Endothelial cell of umbilical vein (primary cell): Measurements from ENCODE around the gene ABHD17A. TPM values are rescaled to one million over a fixed set of nuclear protein-coding genes. Genes with fewer than 3 reads are reported as not detected.

Source experiments
- BruUV-seq: library from RNA; stranded (reverse); fragments of 400-500 nt; replicated peaks from 2 replicates; lab custom pipeline; 2021; lab: Mats Ljungman, UMichigan
- CTCF ChIA-PET: fragments of 300-600, 350-600 bp; sonication (Branson Sonifier 250); formaldehyde crosslinking; loops from one replicate; lab custom pipeline; 2021; ENCODE audit warnings: antibody characterized with exemption, inconsistent platforms; lab: Charles Lee
- POLR2A ChIA-PET: fragments of 300-600, 350-600 bp; sonication (Branson Sonifier 250); formaldehyde crosslinking; loops from one replicate; lab custom pipeline; 2021; ENCODE audit warnings: antibody characterized with exemption, inconsistent platforms; lab: Charles Lee
- DNase-seq: peaks from one replicate; pipeline ENCODE4 v3.0.0-alpha.2; 2011; ENCODE audit warnings: low read depth, low spot score
- FAIRE-seq: peaks from 2 replicates; lab custom pipeline; 2011; peaks lifted over from hg19 to GRCh38; lab: Jason Lieb, UNC
- H2AFZ ChIP-seq: 2 replicates; pipeline ENCODE4 v1.6.0; 2012; ENCODE audit warnings: low read depth, low read length, control low read depth, inconsistent platforms
- H3K27ac ChIP-seq: 2 replicates; pipeline ENCODE4 v1.5.1; 2011; ENCODE audit warnings: low read depth, mild to moderate bottlenecking, control low read depth, low read length, moderate library complexity; ENCODE audit not compliant: insufficient read depth
- H3K27me3 ChIP-seq, 2 experiments: 2 replicates each; pipeline versions ENCODE4 v1.6.0 to v1.6.1; 2011; ENCODE audit warnings: low read length in 2 of 2, mixed read lengths in 1 of 2; ENCODE audit not compliant: control insufficient read depth in 2 of 2, insufficient read depth in 2 of 2
- H3K36me3 ChIP-seq, 2 experiments: 2 replicates in 1 of 2; 3 replicates in 1 of 2; pipeline ENCODE4 v1.5.1; 2011; ENCODE audit warnings: low read length in 2 of 2, mild to moderate bottlenecking in 1 of 2, moderate library complexity in 1 of 2; ENCODE audit not compliant: control insufficient read depth in 2 of 2, insufficient read depth in 2 of 2; ENCODE audit errors: extremely low read depth in 1 of 2
- H3K4me1 ChIP-seq: 3 replicates; pipeline ENCODE4 v1.5.1; 2011; ENCODE audit warnings: mild to moderate bottlenecking, low read length; ENCODE audit not compliant: control insufficient read depth, insufficient read depth; ENCODE audit errors: extremely low read depth
- H3K4me2 ChIP-seq: 2 replicates; pipeline ENCODE4 v1.6.1; 2011; ENCODE audit warnings: low read length, control low read depth, mixed read lengths; ENCODE audit not compliant: insufficient read depth
- H3K4me3 ChIP-seq, 3 experiments: fragments of 200-600 bp in 1 of 3; sonication (generic), shearing (Covaris generic) in 1 of 3; replicated peaks in 1 of 3; 2 replicates each; pipeline ENCODE4 v1.5.1; 2011 to 2016; ENCODE audit warnings: control low read depth in 3 of 3, low read length in 3 of 3, mild to moderate bottlenecking in 2 of 3, inconsistent platforms in 1 of 3, low read depth in 1 of 3, moderate library complexity in 1 of 3; ENCODE audit not compliant: insufficient read depth in 1 of 3
- H3K79me2 ChIP-seq: 2 replicates; pipeline ENCODE4 v1.6.0; 2012; ENCODE audit warnings: low read length, inconsistent platforms; ENCODE audit not compliant: control insufficient read depth, insufficient read depth
- H3K9ac ChIP-seq: replicated peaks from 2 replicates; pipeline ENCODE3; 2011; ENCODE audit warnings: low read length, control low read depth; ENCODE audit not compliant: insufficient read depth; ENCODE audit errors: extremely low read depth
- H3K9me1 ChIP-seq: replicated peaks from 3 replicates; pipeline ENCODE4 v1.6.0; 2011; ENCODE audit warnings: mild to moderate bottlenecking, low read length; ENCODE audit not compliant: control insufficient read depth, insufficient read depth; ENCODE audit errors: extremely low read depth
- H3K9me3 ChIP-seq: replicated peaks from 2 replicates; pipeline ENCODE4 v1.5.1; 2012; ENCODE audit warnings: low read length, inconsistent platforms; ENCODE audit not compliant: control insufficient read depth, insufficient read depth
- H4K20me1 ChIP-seq: replicated peaks from 2 replicates; pipeline ENCODE3; 2011; ENCODE audit warnings: mild to moderate bottlenecking, low read length; ENCODE audit not compliant: control insufficient read depth, insufficient read depth; ENCODE audit errors: extremely low read depth
- CTCF ChIP-seq, 2 donors: IDR thresholded peaks; 1 replicate in 1 of 2; 2 replicates in 1 of 2; pipeline ENCODE4 v1.5.1; 2011; ENCODE audit warnings: low read length in 2 of 2, mild to moderate bottlenecking in 2 of 2, moderate library complexity in 2 of 2, control low read depth in 1 of 2, inconsistent platforms in 1 of 2, low read depth in 1 of 2; ENCODE audit not compliant: insufficient read depth in 1 of 2; ENCODE audit errors: extremely low read depth in 1 of 2
- FOS ChIP-seq: IDR thresholded peaks from 2 replicates; pipeline ENCODE4 v1.6.1; 2011; ENCODE audit warnings: mild to moderate bottlenecking, low read length, moderate library complexity, borderline replicate concordance; ENCODE audit not compliant: insufficient read depth
- GATA2 ChIP-seq: IDR thresholded peaks from 2 replicates; pipeline ENCODE4 v1.7.0; 2011; ENCODE audit warnings: low read depth, mild to moderate bottlenecking, moderate library complexity, mixed read lengths, low read length; ENCODE audit not compliant: insufficient read length, insufficient read depth
- JUN ChIP-seq: IDR thresholded peaks from 2 replicates; pipeline ENCODE4 v1.6.1; 2011; ENCODE audit warnings: borderline replicate concordance, low read depth; ENCODE audit not compliant: insufficient read length, insufficient read depth
- MYC ChIP-seq: IDR thresholded peaks from one replicate; pipeline ENCODE4 v1.6.1; 2011; ENCODE audit warnings: mild to moderate bottlenecking, low read depth, low read length
- POLR2A ChIP-seq: IDR thresholded peaks from 2 replicates; pipeline ENCODE4 v1.6.1; 2012; ENCODE audit warnings: low read depth, mild to moderate bottlenecking, control low read depth, low read length
- POLR2AphosphoS5 ChIP-seq: IDR thresholded peaks from 2 replicates; pipeline ENCODE4 v1.6.1; 2012; ENCODE audit warnings: low read depth, mild to moderate bottlenecking, control low read depth, low read length, moderate library complexity; ENCODE audit not compliant: insufficient read depth
- dilution Hi-C: fragments of 300-500 bp; cut with MboI; formaldehyde crosslinking; loops from one replicate; pipeline ENCODE4 v1.15.0; 2019; ENCODE audit warnings: low sequenced_read_pairs; ENCODE audit not compliant: extremely low pct_ligation_motif_present
- intact Hi-C: fragments of 100-400 bp; cut with micrococcal nuclease; formaldehyde crosslinking; loops from one replicate; pipeline ENCODE4 v1.10.0; 2022
- polyA plus RNA-seq, 4 experiments: library from polyadenylated mRNA; depleted of rRNA in 3 of 4; stranded (reverse) in 3 of 4; unstranded in 1 of 4; fragments of >200 nt; gene quantifications; 2 replicates each; pipeline versions ENCODE4 v1.2.1 to v1.2.3, GENCODE V29; 2011 to 2012; ENCODE audit warnings: missing spikeins in 1 of 4
- total RNA-seq: library from RNA; stranded (reverse); gene quantifications from 2 replicates; pipeline ENCODE4 v1.2.3, GENCODE V29; 2021
- TF ChIP-seq, protein P1 (sequence below): IDR thresholded peaks from 2 replicates; pipeline ENCODE4 v1.6.1; 2011; ENCODE audit not compliant: insufficient read depth, insufficient read length

ABHD17A gene
- total and polyA plus RNA-seq, 2 donors (not counting 3 experiments of a cell fraction or from before 2014, with no cell fraction given), result 89.8 to 143 TPM

- FAIRE-seq, result no peak
- DNase-seq, result no peak
- Histone ChIP-seq H3K9me1 (no peaks in the 10 kb centered on the region), H3K4me1 (no peaks in the 10 kb centered on the region), H4K20me1 (no peaks in the 10 kb centered on the region), H3K9ac (no peak overlapping the region), H3K79me2 (peaks cover 7% of the 10 kb centered on the region), H3K4me3 (no peak overlapping the region), H3K27ac (no peak overlapping the region), H3K9me3 (no peaks in the 10 kb centered on the region), H3K4me2 (no peak overlapping the region), H3K27me3 (no peaks in the 10 kb centered on the region), H3K36me3 (peaks cover 5 to 36% of the 10 kb centered on the region in 2 experiments), H2AFZ (no peak overlapping the region)
- POLR2A ChIA-PET, result no interaction called here
- TF ChIP-seq POLR2AphosphoS5, result no peak
- TF ChIP-seq MYC, result no peak
- TF ChIP-seq POLR2A, result no peak
- TF ChIP-seq GATA2, result no peak
- no peak for TF ChIP-seq CTCF (IDR thresholded peaks at IDR 0.05; ENCODE audit: extremely low read depth in 1 of 2, insufficient read depth in 1 of 2, low read depth in 1 of 2, low read length in 2 of 2)
- CTCF ChIA-PET, result interaction anchor here (1.7 kb wide), 1 partner anchor 41 kb away, joined by 3 read pairs; no protein-coding TSS in a partner anchor
- intact Hi-C loops, result no loop called here
- no TSS peak for BruUV-seq
- dilution Hi-C loops, result no loop called here
Measured at GRCh38 chr19:1917146-1917545, 31.9 kb upstream of the ABHD17A start.

- Histone ChIP-seq H3K79me2 (peaks cover 23% of the 10 kb centered on the region), H3K4me3 (no peak overlapping the region), H3K4me1 (no peaks in the 10 kb centered on the region), H3K9ac (no peak overlapping the region), H3K36me3 (peaks cover 5 to 18% of the 10 kb centered on the region in 2 experiments), H3K4me2 (no peak overlapping the region), H4K20me1 (no peaks in the 10 kb centered on the region), H3K27me3 (no peaks in the 10 kb centered on the region), H3K27ac (no peak overlapping the region), H3K9me3 (no peaks in the 10 kb centered on the region), H2AFZ (no peak overlapping the region), H3K9me1 (no peaks in the 10 kb centered on the region)
- no peak for DNase-seq
- no TSS peak for BruUV-seq
- CTCF ChIA-PET, result interaction anchor here (0.9 kb wide), 1 partner anchor 50 kb away, joined by 5 read pairs; no protein-coding TSS in a partner anchor
- dilution Hi-C loops, result no loop called here
- POLR2A ChIA-PET, result no interaction called here
- no peak for FAIRE-seq
- intact Hi-C loops, result no loop called here
- TF ChIP-seq CTCF (IDR thresholded peaks at IDR 0.05; ENCODE audit: extremely low read depth in 1 of 2, insufficient read depth in 1 of 2, low read depth in 1 of 2, low read length in 2 of 2) (no peak), GATA2 (no peak), FOS (no peak), POLR2A (no peak), POLR2AphosphoS5 (no peak), JUN (no peak)
- TF ChIP-seq, protein P1, sequence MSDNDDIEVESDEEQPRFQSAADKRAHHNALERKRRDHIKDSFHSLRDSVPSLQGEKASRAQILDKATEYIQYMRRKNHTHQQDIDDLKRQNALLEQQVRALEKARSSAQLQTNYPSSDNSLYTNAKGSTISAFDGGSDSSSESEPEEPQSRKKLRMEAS, result no peak
Measured at GRCh38 chr19:1914826-1915341, 29.6 kb upstream of the ABHD17A start.
